Heart left ventricle (tissue), 13 donors: ENCODE results near the gene RHOA.

Experiments used
- POLR2A ChIP-seq, 2 donors: fragments of 450-650 bp; IDR thresholded peaks; one replicate each; pipeline ENCODE4 v1.6.1; 2017; ENCODE audit warnings: antibody characterized with exemption in 2 of 2, mild to moderate bottlenecking in 2 of 2, moderate library complexity in 2 of 2
- TF ChIP-seq, protein P1 (sequence below), 12 donors: fragments of 200-600 bp; sonication (generic) in 4 of 12; IDR thresholded peaks; one replicate each; pipeline versions ENCODE4 v1.5.0 to v1.8.0; 2018 to 2022; ENCODE audit warnings: antibody characterized with exemption in 12 of 12, mild to moderate bottlenecking in 5 of 12
- donor health status: ischemic (EF 13 %, LVEDD 7.1; RV severe dilation, severe dysfunction).
- donor health status: DM: no; HTN: yes; CAD: no.
- donor health status: DM: no; HTN: no; CAD: no.
- donor health status: ischemic (EF 25% LVEDD 6.9; RV normal size, moderate dysfunction).
- donor health status: ischemic (EF 25% LVEDD 5.7; RV mildly dilated, moderate dysfunction).
- donor health status: ischemic (EF 35%, LVEDD 5.7; RV mildly dilated, moderate dysfunction).
- donor health status: nonischemic (EF 11% LVEDD 7.7; RV severe dilation, severe dysfunction).
- donor health status: DM: yes; HTN: yes; CAD: no.
- donor health status: PGD.
- donor health status: ischemic (EF 29% LVEDD 5.4; RV normal size, mild dysfunction).
- donor health status: nonischemic (EF 23%, LVEDD 6.1; RV moderate dilation, normal function).

DNA sequence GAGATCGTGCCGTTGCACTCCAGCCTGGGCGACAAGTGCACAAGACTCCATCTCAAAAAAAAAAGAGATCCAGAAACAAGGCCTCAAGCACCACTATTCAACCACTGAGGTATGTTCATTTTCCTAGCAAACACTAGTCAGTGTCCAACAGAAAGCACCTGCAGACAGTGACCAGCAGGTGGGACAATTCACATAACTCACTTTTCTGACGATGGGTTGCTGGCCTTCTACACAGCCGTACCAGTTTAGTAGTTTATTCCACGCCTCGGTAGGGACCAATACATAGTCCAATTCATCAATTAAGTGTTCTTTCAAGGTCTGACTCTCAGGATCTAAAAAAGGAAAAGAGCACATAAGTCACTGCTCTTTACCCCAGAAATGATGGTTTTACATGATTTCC, 84.3 kb downstream of the RHOA start:
- TF ChIP-seq, protein P1, sequence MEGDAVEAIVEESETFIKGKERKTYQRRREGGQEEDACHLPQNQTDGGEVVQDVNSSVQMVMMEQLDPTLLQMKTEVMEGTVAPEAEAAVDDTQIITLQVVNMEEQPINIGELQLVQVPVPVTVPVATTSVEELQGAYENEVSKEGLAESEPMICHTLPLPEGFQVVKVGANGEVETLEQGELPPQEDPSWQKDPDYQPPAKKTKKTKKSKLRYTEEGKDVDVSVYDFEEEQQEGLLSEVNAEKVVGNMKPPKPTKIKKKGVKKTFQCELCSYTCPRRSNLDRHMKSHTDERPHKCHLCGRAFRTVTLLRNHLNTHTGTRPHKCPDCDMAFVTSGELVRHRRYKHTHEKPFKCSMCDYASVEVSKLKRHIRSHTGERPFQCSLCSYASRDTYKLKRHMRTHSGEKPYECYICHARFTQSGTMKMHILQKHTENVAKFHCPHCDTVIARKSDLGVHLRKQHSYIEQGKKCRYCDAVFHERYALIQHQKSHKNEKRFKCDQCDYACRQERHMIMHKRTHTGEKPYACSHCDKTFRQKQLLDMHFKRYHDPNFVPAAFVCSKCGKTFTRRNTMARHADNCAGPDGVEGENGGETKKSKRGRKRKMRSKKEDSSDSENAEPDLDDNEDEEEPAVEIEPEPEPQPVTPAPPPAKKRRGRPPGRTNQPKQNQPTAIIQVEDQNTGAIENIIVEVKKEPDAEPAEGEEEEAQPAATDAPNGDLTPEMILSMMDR (IDR thresholded peaks at IDR 0.05): peak in 3 of 12 donors; percentile 4 to 20 (median 8)
- no peak for TF ChIP-seq POLR2A (IDR thresholded peaks at IDR 0.05)
